Activated naive CD8-positive, alpha-beta T cell treated with anti-CD3 and anti-CD28 coated beads, Interleukin-2, amount 10 ng/mL, durations not matched to agents 7 days and 5 days (primary cell): ENCODE measurements around the gene PRSS56. TPM values are rescaled to one million over a fixed set of nuclear protein-coding genes. Genes with fewer than 3 reads are reported as not detected.
A peak's percentile ranks its signal among the peaks of the same experiment; 100 is the strongest.

Experiments
- ATAC-seq: fragments of 150-1000 bp; cut with Tn5 transposase; one replicate; pipeline ENCODE4 v1.10.0; 2021; ENCODE audit warnings: low read depth, moderate library complexity
- POLR2A ChIA-PET: fragments of 350-600 bp; sonication (Branson Sonifier 250); formaldehyde crosslinking; loops from one replicate; lab custom pipeline; 2021; ENCODE audit warnings: antibody characterized with exemption; lab: Charles Lee
- DNase-seq: peaks from one replicate; pipeline ENCODE4 v3.0.0; 2021
- H3K27ac Mint-ChIP-seq: one replicate; pipeline ENCODE4 v1.8.0; 2022; ENCODE audit warnings: mild to moderate bottlenecking, mixed read lengths
- H3K27me3 Mint-ChIP-seq: one replicate; pipeline ENCODE4 v1.8.0; 2022; ENCODE audit warnings: mild to moderate bottlenecking, moderate library complexity, mixed read lengths
- H3K36me3 Mint-ChIP-seq: one replicate; pipeline ENCODE4 v1.8.0; 2021; ENCODE audit warnings: mild to moderate bottlenecking, mixed read lengths
- H3K4me1 Mint-ChIP-seq: one replicate; pipeline ENCODE4 v1.8.0; 2021; ENCODE audit warnings: mixed read lengths
- H3K4me3 Mint-ChIP-seq: one replicate; pipeline ENCODE4 v1.8.0; 2022; ENCODE audit warnings: mild to moderate bottlenecking, moderate library complexity, mixed read lengths
- H3K9me3 Mint-ChIP-seq: one replicate; pipeline ENCODE4 v1.8.0; 2021; ENCODE audit warnings: mixed read lengths
- total RNA-seq, 2 experiments: library from RNA; stranded (reverse); gene quantifications; one replicate each; pipeline ENCODE4 v1.2.3, GENCODE V29; 2021

The PRSS56 gene
- total RNA-seq, 2 experiments from 2014 or later = not detected

DNA sequence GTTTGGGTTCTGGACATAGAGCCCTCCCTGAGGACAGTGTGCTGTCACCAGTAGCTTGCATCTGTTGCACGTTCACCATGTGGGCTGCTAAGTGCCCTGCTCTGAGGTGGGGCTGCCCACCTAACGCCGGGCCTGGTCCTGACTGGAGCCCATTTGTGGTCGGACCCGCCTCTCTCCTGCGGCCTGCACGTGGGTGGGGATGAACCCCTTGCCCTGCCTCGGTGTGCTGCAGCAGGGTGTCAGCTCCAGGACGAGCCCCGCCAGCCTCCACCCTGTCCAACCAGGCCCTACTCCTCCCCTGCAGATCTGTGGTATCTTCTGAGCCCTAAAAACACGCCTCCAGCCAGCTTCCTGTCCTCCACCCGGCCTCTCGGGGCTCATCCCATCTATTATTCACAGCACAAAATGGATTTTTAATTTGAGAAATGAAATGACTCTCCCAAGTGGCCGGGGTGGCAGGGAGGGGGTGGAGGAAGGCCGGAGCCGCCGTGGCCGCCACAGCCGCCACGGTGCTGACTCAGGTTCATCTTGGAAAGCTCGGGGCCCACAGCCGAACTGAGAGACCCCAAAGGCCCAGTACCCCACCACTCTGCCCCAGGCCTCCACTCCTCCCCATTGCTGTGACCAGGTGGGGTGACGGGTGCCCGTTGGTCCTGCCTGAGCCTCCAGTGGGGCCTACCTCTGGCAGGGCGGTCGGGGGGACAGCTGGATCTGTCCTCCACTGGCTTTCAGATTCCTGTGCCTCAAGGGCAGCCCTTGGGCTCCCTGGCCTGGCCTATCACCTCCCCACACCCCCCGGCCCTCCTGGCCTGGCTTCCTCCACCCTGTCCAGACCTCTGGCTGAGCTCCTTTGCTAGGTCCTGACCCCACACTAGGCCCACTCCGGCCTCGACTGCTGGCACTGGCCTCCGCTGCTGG lies 29.7 kb upstream of the PRSS56 start:
- ATAC-seq (no peak), DNase-seq (peak; percentile 25)
- Mint-ChIP-seq H3K27ac (no peak overlapping the region), H3K36me3 (no peaks in the 10 kb centered on the region), H3K4me3 (no peak overlapping the region), H3K9me3 (no peaks in the 10 kb centered on the region), H3K27me3 (peaks cover 30% of the 10 kb centered on the region), H3K4me1 (no peaks in the 10 kb centered on the region)
- POLR2A ChIA-PET = no interaction called here

DNA sequence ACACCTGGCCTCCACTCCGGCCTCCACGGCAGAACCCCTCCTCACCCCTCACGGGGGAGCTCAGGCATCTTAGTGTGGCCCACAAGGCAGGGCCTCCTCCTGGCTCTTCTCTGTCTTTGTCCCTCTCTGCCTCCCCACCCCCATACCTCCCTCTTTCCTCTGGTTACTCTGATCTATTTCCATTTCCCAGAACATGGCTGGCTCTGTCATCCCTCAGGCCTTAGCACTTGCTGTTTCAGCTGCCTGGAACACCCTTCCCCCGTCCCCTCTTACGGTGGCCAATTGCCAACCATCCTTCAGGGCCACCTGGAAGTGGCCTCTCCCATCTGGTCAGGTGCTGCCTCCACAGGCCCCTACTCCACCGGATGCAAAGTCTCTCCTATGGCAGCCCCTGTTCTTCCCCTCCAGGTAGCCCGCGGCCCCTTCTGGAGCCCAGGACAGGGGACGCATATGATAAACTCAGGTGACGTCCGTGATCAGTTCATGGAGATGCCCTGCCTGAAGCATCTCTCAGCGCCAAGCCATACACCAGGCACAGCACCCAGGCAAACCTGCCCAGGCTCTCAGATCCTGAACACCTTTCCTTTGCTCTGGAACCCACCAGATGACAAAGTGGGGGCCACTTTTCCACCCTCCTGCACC lies 28.9 kb upstream of the PRSS56 start:
- no peak for ATAC-seq
- Mint-ChIP-seq H3K4me3 (no peak overlapping the region), H3K27ac (no peak overlapping the region), H3K4me1 (no peaks in the 10 kb centered on the region), H3K27me3 (peaks cover 28% of the 10 kb centered on the region), H3K36me3 (no peaks in the 10 kb centered on the region), H3K9me3 (no peaks in the 10 kb centered on the region)
- POLR2A ChIA-PET = no interaction called here
- no peak for DNase-seq

GRCh38 chr2:232492236-232492848 lies 27.8 kb upstream of the PRSS56 start:
- no peaks in the 10 kb centered on the region for H3K4me1 Mint-ChIP-seq
- H3K4me3 Mint-ChIP-seq = no peak overlapping the region
- DNase-seq (no peak), ATAC-seq (no peak)
- POLR2A ChIA-PET = no interaction called here
- H3K27me3 Mint-ChIP-seq = peaks cover 23% of the 10 kb centered on the region
- H3K27ac Mint-ChIP-seq = no peak overlapping the region
- no peaks in the 10 kb centered on the region for H3K9me3 Mint-ChIP-seq
- H3K36me3 Mint-ChIP-seq = no peaks in the 10 kb centered on the region

DNA sequence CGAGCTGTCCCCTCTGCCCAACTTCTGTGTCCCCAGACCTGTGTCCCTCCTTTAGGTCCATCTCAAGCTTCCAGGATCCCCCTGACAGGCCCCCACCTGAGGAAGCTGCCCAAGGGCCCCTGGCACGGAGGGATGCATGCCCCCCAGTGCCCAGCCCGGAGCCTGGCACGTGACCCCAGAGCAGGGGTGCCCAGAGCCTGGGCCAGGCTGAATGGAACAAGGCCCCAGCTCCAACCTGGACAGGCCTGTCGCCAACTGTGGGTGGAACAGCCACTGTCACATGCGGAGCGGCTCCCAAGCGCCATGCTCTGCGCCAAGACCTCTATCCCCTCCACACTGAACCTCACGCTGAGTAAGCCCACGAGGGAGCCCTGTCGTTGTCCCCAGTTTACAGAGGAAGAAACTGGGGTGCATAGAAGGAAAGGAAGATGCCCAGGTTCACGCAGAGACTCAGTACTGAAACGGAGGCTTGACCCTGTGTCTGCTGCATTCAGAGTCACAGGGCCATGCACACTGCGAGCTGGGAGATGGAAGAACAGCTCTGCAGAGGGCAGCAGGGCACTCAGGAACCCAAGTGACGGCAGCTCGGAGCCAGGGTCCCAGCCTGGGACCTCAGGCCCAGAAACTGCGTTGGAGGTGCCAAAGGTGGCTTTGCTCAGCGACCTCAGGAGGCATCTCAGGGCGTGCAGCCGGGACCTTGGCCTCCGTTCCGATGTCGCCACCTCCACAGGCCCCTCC lies 27.1 kb upstream of the PRSS56 start:
- Mint-ChIP-seq H3K4me3 (no peak overlapping the region), H3K27ac (no peak overlapping the region), H3K36me3 (no peaks in the 10 kb centered on the region), H3K9me3 (no peaks in the 10 kb centered on the region), H3K4me1 (no peaks in the 10 kb centered on the region), H3K27me3 (peaks cover 20% of the 10 kb centered on the region)
- DNase-seq (no peak), ATAC-seq (no peak)
- POLR2A ChIA-PET = no interaction called here

DNA sequence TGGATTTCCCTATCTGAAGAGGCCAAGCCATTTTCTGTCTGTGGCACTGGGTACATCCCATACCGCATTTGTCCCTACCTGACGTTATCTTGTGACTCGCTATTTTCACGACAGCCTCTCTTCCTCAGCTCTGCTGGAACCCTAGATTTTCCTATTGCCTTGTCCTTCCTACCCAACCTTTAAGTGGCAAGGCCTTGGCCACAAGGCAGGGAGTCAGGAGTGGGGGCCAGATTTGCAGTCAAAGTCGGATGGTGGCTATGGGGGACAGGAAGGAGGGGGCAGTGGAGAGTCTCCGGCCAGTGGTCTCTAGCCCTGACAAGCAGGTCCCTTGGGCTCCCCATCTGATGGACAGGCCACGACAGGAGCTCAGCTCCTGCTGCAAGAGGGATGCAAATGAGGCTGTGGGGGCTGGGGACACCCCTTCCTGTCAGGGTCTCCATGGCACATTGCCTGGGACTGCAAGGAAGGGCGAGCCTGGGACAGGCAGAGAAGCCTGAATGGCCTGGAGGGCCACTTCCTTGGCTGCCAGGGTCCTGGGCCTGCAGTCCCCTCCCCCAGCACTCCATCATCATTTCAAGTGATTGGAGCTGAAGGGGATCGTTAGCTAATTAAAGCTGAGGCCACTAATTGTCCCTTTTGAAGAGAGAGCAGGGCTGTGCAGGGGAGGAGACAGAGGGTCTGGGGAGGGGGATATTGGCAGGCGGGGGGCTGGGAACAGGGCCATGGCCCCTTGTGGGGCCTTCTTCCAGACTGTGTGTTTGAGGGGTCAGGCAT lies 26.3 kb upstream of the PRSS56 start:
- POLR2A ChIA-PET = no interaction called here
- Mint-ChIP-seq H3K27ac (no peak overlapping the region), H3K36me3 (no peaks in the 10 kb centered on the region), H3K4me3 (no peak overlapping the region), H3K27me3 (peaks cover 13% of the 10 kb centered on the region), H3K4me1 (no peaks in the 10 kb centered on the region), H3K9me3 (no peaks in the 10 kb centered on the region)
- no peak for ATAC-seq
- DNase-seq = no peak

GRCh38 chr2:232494542-232494941 lies 25.6 kb upstream of the PRSS56 start:
- POLR2A ChIA-PET = no interaction called here
- no peaks in the 10 kb centered on the region for H3K36me3 Mint-ChIP-seq

DNA sequence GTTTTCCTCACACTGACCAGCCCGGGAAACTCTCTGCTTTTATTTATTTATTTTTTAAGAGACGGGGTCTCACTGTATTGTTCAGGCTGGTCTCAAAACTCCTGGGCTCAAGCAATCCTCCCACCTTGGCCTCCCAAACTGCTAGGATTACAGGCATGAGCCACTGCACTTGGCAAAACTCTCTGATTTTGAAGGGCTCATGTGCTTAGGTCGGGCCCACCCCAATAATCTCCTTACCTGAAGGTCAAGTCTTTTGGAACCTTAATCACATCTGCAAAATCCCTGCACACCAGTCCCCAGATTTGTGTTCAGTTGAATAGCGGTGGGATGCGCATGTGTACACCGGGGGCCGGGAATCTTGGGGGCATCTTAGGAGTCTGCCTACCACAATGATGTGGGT lies 24.9 kb upstream of the PRSS56 start:
- no peak for ATAC-seq
- POLR2A ChIA-PET = no interaction called here
- Mint-ChIP-seq H3K27me3 (peaks cover 2% of the 10 kb centered on the region), H3K4me3 (no peak overlapping the region), H3K9me3 (no peaks in the 10 kb centered on the region), H3K27ac (no peak overlapping the region), H3K4me1 (no peaks in the 10 kb centered on the region), H3K36me3 (no peaks in the 10 kb centered on the region)
- DNase-seq = no peak

More at GRCh38 chr2:232494542-232494941, 25.6 kb upstream of the PRSS56 start:
- no peak overlapping the region for H3K4me3 Mint-ChIP-seq
- peaks cover 7% of the 10 kb centered on the region for H3K27me3 Mint-ChIP-seq
- no peaks in the 10 kb centered on the region for H3K4me1 Mint-ChIP-seq
- ATAC-seq (no peak), DNase-seq (no peak)
- no peaks in the 10 kb centered on the region for H3K9me3 Mint-ChIP-seq
- H3K27ac Mint-ChIP-seq = no peak overlapping the region

DNA sequence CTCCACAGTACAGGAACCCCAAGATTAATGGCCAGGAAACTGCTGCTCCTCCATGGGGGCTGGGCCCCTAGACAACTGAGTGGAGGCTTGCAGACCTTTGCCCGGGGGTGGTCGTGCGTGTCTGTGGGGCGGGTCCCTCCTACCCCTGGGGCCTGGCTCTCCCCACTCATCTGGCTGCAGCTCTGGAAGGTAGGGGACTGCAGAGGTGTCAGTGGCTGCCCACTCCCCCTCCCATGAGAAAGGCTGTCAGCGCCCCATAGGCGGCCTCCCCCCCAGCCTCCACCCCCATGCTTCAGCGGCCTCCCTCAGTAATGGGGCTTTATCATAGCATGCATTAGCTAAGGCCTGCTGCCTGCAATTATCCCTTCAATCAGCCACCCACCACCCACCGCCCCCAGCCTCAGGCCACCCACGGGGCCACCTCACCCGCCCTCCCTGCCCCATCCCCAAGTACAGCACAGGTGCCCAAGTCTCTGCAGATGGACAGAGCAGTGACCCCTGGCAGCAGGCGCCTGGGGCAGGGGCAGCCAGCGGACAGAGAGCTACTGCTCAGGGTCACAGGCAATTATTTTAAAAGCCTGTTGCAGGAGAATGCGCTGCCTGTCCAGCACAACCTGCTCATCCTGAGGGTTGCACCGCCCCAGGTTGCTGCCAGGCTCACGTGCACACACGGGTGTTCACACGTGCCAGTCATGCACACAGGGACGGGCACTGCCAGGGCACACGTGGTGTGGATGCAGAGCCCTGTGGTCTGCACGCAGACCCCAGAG lies 23.5 kb upstream of the PRSS56 start:
- no peaks in the 10 kb centered on the region for H3K36me3 Mint-ChIP-seq
- no peak for ATAC-seq
- DNase-seq = no peak
- H3K27ac Mint-ChIP-seq = no peak overlapping the region
- POLR2A ChIA-PET = no interaction called here
- H3K27me3 Mint-ChIP-seq = peaks cover 5% of the 10 kb centered on the region
- no peaks in the 10 kb centered on the region for H3K4me1 Mint-ChIP-seq
- H3K4me3 Mint-ChIP-seq = no peak overlapping the region
- H3K9me3 Mint-ChIP-seq = no peaks in the 10 kb centered on the region

GRCh38 chr2:232497348-232497747 lies 22.8 kb upstream of the PRSS56 start:
- H3K27ac Mint-ChIP-seq = no peak overlapping the region
- H3K27me3 Mint-ChIP-seq = peaks cover 10% of the 10 kb centered on the region
- no peaks in the 10 kb centered on the region for H3K36me3 Mint-ChIP-seq
- POLR2A ChIA-PET = no interaction called here
- DNase-seq = no peak
- H3K9me3 Mint-ChIP-seq = no peaks in the 10 kb centered on the region
- H3K4me1 Mint-ChIP-seq = peaks cover under 1% of the 10 kb centered on the region
- H3K4me3 Mint-ChIP-seq = no peak overlapping the region
- no peak for ATAC-seq

GRCh38 chr2:232498452-232498851 lies 21.7 kb upstream of the PRSS56 start:
- POLR2A ChIA-PET = no interaction called here
- no peaks in the 10 kb centered on the region for H3K9me3 Mint-ChIP-seq
- no peak for DNase-seq
- no peak overlapping the region for H3K27ac Mint-ChIP-seq
- no peak overlapping the region for H3K4me3 Mint-ChIP-seq
- ATAC-seq = no peak
- peaks cover 14% of the 10 kb centered on the region for H3K27me3 Mint-ChIP-seq
- peaks cover 4% of the 10 kb centered on the region for H3K4me1 Mint-ChIP-seq
- no peaks in the 10 kb centered on the region for H3K36me3 Mint-ChIP-seq

DNA sequence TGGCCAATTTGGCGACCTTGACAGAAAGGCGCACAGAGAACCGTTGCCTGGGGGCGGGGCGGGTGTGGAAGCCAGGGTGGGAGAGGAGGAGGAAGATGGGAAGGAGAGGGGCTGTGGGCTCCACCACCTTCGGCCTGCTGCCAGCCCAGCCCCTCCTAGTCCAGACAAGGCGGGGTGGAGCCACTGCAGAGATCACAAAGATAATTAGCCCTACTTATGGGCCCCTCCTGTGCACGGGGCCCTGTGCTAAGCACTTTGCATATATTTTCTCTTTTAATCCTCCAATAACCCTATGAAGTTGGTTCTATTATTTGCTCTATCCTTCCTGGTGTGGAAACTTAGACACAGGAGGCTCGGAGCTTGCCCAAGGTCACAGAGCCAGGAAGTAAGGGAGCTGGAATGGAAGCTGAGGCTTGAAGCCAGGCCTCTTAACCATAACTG lies 18.8 kb upstream of the PRSS56 start:
- POLR2A ChIA-PET = no interaction called here
- DNase-seq = no peak
- Mint-ChIP-seq H3K4me1 (peaks cover 4% of the 10 kb centered on the region), H3K9me3 (no peaks in the 10 kb centered on the region), H3K36me3 (no peaks in the 10 kb centered on the region), H3K27me3 (peaks cover 36% of the 10 kb centered on the region), H3K27ac (no peak overlapping the region), H3K4me3 (no peak overlapping the region)
- no peak for ATAC-seq

GRCh38 chr2:232501794-232502390 lies 18.3 kb upstream of the PRSS56 start:
- Mint-ChIP-seq H3K4me3 (no peak overlapping the region), H3K36me3 (no peaks in the 10 kb centered on the region), H3K27me3 (peaks cover 36% of the 10 kb centered on the region), H3K4me1 (peaks cover 4% of the 10 kb centered on the region), H3K9me3 (no peaks in the 10 kb centered on the region), H3K27ac (no peak overlapping the region)
- DNase-seq (no peak), ATAC-seq (no peak)
- POLR2A ChIA-PET = no interaction called here
